B cell (primary cell): ENCODE results near the gene MAGI2. TPM values are rescaled to one million over a fixed set of nuclear protein-coding genes. Genes with fewer than 3 reads are reported as not detected.

Experiments used
- ATAC-seq: fragments of 200-7000 bp; cut with Tn5 transposase; one replicate; pipeline ENCODE4 v1.10.0; 2021; ENCODE audit warnings: low read depth, mild to moderate bottlenecking, moderate number of reproducible peaks, moderate library complexity
- CTCF ChIA-PET: fragments of 350-600 bp; sonication (Branson Sonifier 250); formaldehyde crosslinking; loops from one replicate; lab custom pipeline; 2021; ENCODE audit warnings: antibody characterized with exemption, inconsistent platforms; lab: Charles Lee
- POLR2A ChIA-PET: fragments of 350-600 bp; sonication (Branson Sonifier 250); formaldehyde crosslinking; loops from one replicate; lab custom pipeline; 2021; ENCODE audit warnings: antibody characterized with exemption; lab: Charles Lee
- DNase-seq: peaks from one replicate; pipeline ENCODE4 v3.0.0; 2013
- H2AFZ ChIP-seq: 2 replicates; pipeline ENCODE4 v1.6.1; 2012; ENCODE audit warnings: mild to moderate bottlenecking, low read depth, low read length; ENCODE audit not compliant: insufficient read depth, poor library complexity, severe bottlenecking
- H3K27ac ChIP-seq, 2 donors: 1 replicate in 1 of 2; 2 replicates in 1 of 2; pipeline ENCODE4 v1.5.1; 2012 to 2013; ENCODE audit warnings: low read length in 2 of 2, mild to moderate bottlenecking in 2 of 2, moderate library complexity in 1 of 2
- H3K27me3 ChIP-seq, 4 experiments: fragments of 200-600 bp in 1 of 4; sonication (generic) in 1 of 4; replicated peaks in 1 of 4; 1 replicate in 2 of 4; 2 replicates in 2 of 4; pipeline versions ENCODE4 v1.6.1 to v1.7.0; 2013 to 2016; ENCODE audit warnings: low read length in 3 of 4, mild to moderate bottlenecking in 2 of 4, mixed read lengths in 1 of 4, moderate library complexity in 1 of 4; ENCODE audit not compliant: insufficient read depth in 4 of 4, control insufficient read depth in 3 of 4; ENCODE audit errors: control extremely low read depth in 1 of 4
- H3K36me3 ChIP-seq, 2 experiments: replicated peaks in 1 of 2; 1 replicate in 1 of 2; 2 replicates in 1 of 2; pipeline versions ENCODE4 v1.6.1 to v1.7.1; 2013; ENCODE audit warnings: low read length in 1 of 2; ENCODE audit not compliant: insufficient read depth in 2 of 2, control insufficient read depth in 1 of 2; ENCODE audit errors: control extremely low read depth in 1 of 2, extremely low read depth in 1 of 2
- H3K4me1 ChIP-seq, 2 donors: fragments of 200-600 bp in 1 of 2; sonication (generic) in 1 of 2; 1 replicate in 1 of 2; 2 replicates in 1 of 2; pipeline versions ENCODE4 v1.5.1 to v1.6.1; 2013 to 2017; ENCODE audit warnings: low read length in 2 of 2; ENCODE audit not compliant: control insufficient read depth in 2 of 2, insufficient read depth in 2 of 2
- H3K4me2 ChIP-seq: replicated peaks from 2 replicates; pipeline ENCODE3; 2012; ENCODE audit warnings: mild to moderate bottlenecking, low read depth, low read length; ENCODE audit not compliant: poor library complexity, severe bottlenecking
- H3K4me3 ChIP-seq, 5 experiments: fragments of 200-600 bp in 1 of 5; sonication (generic) in 1 of 5; 1 replicate in 3 of 5; 2 replicates in 2 of 5; pipeline versions ENCODE4 v1.5.1 to v1.7.0; 2011 to 2016; ENCODE audit warnings: low read length in 4 of 5, mild to moderate bottlenecking in 4 of 5, low read depth in 2 of 5, control low read depth in 1 of 5, moderate library complexity in 1 of 5; ENCODE audit not compliant: insufficient read depth in 1 of 5; ENCODE audit errors: control extremely low read depth in 1 of 5, extremely low read depth in 1 of 5
- H3K79me2 ChIP-seq: fragments of 200-600 bp; sonication (generic); one replicate; pipeline ENCODE4 v1.6.0; 2016; ENCODE audit warnings: low read length; ENCODE audit not compliant: control insufficient read depth, insufficient read depth
- H3K9ac ChIP-seq: fragments of 200-600 bp; sonication (generic); 2 replicates; pipeline ENCODE4 v1.6.1; 2017; ENCODE audit warnings: mild to moderate bottlenecking, low read length, moderate library complexity
- H3K9me3 ChIP-seq, 3 donors: one replicate each; pipeline versions ENCODE4 v1.6.1 to v1.7.1; 2013; ENCODE audit warnings: low read length in 2 of 3; ENCODE audit not compliant: control insufficient read depth in 2 of 3, insufficient read depth in 1 of 3; ENCODE audit errors: control extremely low read depth in 1 of 3
- H4K20me1 ChIP-seq: 2 replicates; pipeline ENCODE4 v1.6.0; 2012; ENCODE audit warnings: mild to moderate bottlenecking, low read length; ENCODE audit not compliant: insufficient read depth, control insufficient read depth, poor library complexity, severe bottlenecking
- H3K27ac Mint-ChIP-seq: one replicate; pipeline ENCODE4 v1.8.0; 2021; ENCODE audit warnings: mixed read lengths
- H3K27me3 Mint-ChIP-seq: one replicate; pipeline ENCODE4 v1.8.0; 2021; ENCODE audit warnings: mixed read lengths
- H3K4me1 Mint-ChIP-seq: one replicate; pipeline ENCODE4 v1.8.0; 2021; ENCODE audit warnings: mixed read lengths
- H3K4me3 Mint-ChIP-seq: one replicate; pipeline ENCODE4 v1.8.0; 2021; ENCODE audit warnings: mixed read lengths
- H3K9me3 Mint-ChIP-seq: one replicate; pipeline ENCODE4 v1.8.0; 2022; ENCODE audit warnings: mixed read lengths; ENCODE audit not compliant: insufficient read depth
- EZH2 ChIP-seq: IDR thresholded peaks from 2 replicates; pipeline ENCODE4 v1.6.1; 2012; ENCODE audit warnings: borderline replicate concordance, low read depth, mild to moderate bottlenecking, moderate library complexity, low read length; ENCODE audit not compliant: insufficient read depth, poor library complexity, severe bottlenecking
- WGBS: methylation state at CpG from one replicate; pipeline ENCODE4 v1.1.5; 2013; ENCODE audit warnings: missing lambda C conversion rate; ENCODE audit not compliant: insufficient coverage; 5-methylcytosine and 5-hydroxymethylcytosine counted together
- intact Hi-C: fragments of 100-400 bp; cut with micrococcal nuclease; formaldehyde crosslinking; loops from one replicate; pipeline ENCODE4 v1.10.0; 2022
- polyA plus RNA-seq: library from polyadenylated mRNA; depleted of rRNA; stranded (reverse); fragments of >200 nt; gene quantifications from 2 replicates; pipeline ENCODE4 v1.2.3, GENCODE V29; 2012
- total RNA-seq, 2 donors: library from RNA; stranded (reverse); fragments of 120-200 nt in 1 of 2; gene quantifications; 1 replicate in 1 of 2; 2 replicates in 1 of 2; pipeline versions ENCODE4 v1.2.3 to v1.2.4, GENCODE V29; 2013 to 2022
- TF ChIP-seq, protein P1 (sequence below): fragments of 200-600 bp; IDR thresholded peaks from one replicate; pipeline ENCODE4 v1.8.0; 2022; ENCODE audit warnings: antibody characterized with exemption, mild to moderate bottlenecking

MAGI2 gene
- total and polyA plus RNA-seq, 2 donors (not counting 1 experiment from before 2014, with no cell fraction given): 0.16 to 0.64 TPM

DNA sequence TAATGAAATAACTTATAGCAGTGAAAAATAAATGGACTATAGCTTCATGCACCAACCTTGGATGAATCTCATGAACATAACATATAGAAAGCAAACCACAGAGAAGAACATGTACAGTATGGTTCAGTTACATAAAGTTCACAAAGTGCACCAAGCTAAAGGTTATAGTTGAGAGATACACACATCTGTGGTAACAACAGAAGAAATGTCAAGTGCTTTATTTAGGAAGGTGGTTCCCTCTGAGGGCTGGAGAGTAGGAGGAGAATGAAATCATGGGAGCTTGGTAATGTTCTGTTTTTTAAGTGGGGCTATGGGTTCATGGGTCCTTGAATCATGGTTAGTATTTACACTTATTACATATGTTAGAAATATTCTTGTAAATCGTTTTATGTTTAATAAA lies 1331.6 kb downstream of the MAGI2 start:
- no peak for DNase-seq
- intact Hi-C loops: no loop called here
- no peaks in the 10 kb centered on the region for H3K4me1 ChIP-seq
- H3K4me2 ChIP-seq: no peak overlapping the region
- H3K27ac ChIP-seq: no peak overlapping the region
- no peak for ATAC-seq
- no peak overlapping the region for H2AFZ ChIP-seq
- H3K27me3 ChIP-seq: no peaks in the 10 kb centered on the region
- ChIA-PET POLR2A (no interaction called here), CTCF (no interaction called here)
- Mint-ChIP-seq H3K9me3 (no peaks in the 10 kb centered on the region), H3K4me3 (no peak overlapping the region), H3K4me1 (no peaks in the 10 kb centered on the region), H3K27ac (no peak overlapping the region), H3K27me3 (peaks cover 3% of the 10 kb centered on the region)
- WGBS: no CpG with 5 or more reads among the region's 1 CpG
- H4K20me1 ChIP-seq: no peaks in the 10 kb centered on the region
- no peak overlapping the region for H3K4me3 ChIP-seq
- TF ChIP-seq, protein P1, sequence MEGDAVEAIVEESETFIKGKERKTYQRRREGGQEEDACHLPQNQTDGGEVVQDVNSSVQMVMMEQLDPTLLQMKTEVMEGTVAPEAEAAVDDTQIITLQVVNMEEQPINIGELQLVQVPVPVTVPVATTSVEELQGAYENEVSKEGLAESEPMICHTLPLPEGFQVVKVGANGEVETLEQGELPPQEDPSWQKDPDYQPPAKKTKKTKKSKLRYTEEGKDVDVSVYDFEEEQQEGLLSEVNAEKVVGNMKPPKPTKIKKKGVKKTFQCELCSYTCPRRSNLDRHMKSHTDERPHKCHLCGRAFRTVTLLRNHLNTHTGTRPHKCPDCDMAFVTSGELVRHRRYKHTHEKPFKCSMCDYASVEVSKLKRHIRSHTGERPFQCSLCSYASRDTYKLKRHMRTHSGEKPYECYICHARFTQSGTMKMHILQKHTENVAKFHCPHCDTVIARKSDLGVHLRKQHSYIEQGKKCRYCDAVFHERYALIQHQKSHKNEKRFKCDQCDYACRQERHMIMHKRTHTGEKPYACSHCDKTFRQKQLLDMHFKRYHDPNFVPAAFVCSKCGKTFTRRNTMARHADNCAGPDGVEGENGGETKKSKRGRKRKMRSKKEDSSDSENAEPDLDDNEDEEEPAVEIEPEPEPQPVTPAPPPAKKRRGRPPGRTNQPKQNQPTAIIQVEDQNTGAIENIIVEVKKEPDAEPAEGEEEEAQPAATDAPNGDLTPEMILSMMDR: no peak
- TF ChIP-seq EZH2: no peak
- no peak overlapping the region for H3K9ac ChIP-seq
- no peaks in the 10 kb centered on the region for H3K79me2 ChIP-seq
- no peaks in the 10 kb centered on the region for H3K36me3 ChIP-seq
- no peaks in the 10 kb centered on the region for H3K9me3 ChIP-seq

DNA sequence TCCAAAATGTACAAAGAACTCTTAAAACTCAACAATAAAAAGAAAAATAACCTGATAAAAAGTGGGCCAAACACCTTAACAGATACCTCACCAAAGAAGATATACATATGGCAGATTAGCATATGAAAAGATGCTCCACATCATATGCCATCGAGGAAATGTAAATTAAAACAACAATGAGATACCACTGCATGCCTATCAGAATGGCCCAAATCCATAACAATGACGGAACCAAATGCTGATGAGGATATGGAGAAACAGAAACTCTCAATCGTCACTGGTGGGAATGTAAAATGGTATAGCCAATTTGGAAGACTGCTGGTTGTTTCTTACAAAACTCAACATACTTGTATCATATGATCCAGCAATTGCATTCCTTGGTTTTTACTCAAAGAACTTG lies 1335.0 kb downstream of the MAGI2 start:
- H3K9me3 Mint-ChIP-seq: no peaks in the 10 kb centered on the region
- DNase-seq (no peak), ATAC-seq (no peak)
- intact Hi-C loops: no loop called here
- H2AFZ ChIP-seq: no peak overlapping the region
- H3K27me3 Mint-ChIP-seq: peaks cover 18% of the 10 kb centered on the region
- POLR2A ChIA-PET: no interaction called here
- no peak overlapping the region for H3K27ac Mint-ChIP-seq
- no peak overlapping the region for H3K27ac ChIP-seq
- H3K9ac ChIP-seq: no peak overlapping the region
- TF ChIP-seq, protein P1: no peak
- no peak for TF ChIP-seq EZH2
- CTCF ChIA-PET: no interaction called here
- H3K79me2 ChIP-seq: no peaks in the 10 kb centered on the region
- H3K4me3 Mint-ChIP-seq: no peak overlapping the region
- H3K4me3 ChIP-seq: no peak overlapping the region
- H3K27me3 ChIP-seq: peaks cover 0 to 8% (median 3%) of the 10 kb centered on the region in 4 experiments
- no peaks in the 10 kb centered on the region for H3K4me1 Mint-ChIP-seq
- H3K4me2 ChIP-seq: no peak overlapping the region
- H3K9me3 ChIP-seq: peaks cover 0 to 4% (median 0%) of the 10 kb centered on the region in 3 donors
- WGBS: no CpG with 5 or more reads among the region's 3 CpGs
- H3K4me1 ChIP-seq: no peaks in the 10 kb centered on the region
- H3K36me3 ChIP-seq: no peaks in the 10 kb centered on the region
- no peaks in the 10 kb centered on the region for H4K20me1 ChIP-seq
